GM18502 (cell line): Measurements from ENCODE around the gene SERPINF2.
"Not testable (repeated sequence)": the region's sequence is repeated elsewhere in the genome, so short reads cannot be mapped to it uniquely, and the experiment has no call there.

Source experiments
- ATAC-seq: cut with Tn5 transposase; IDR thresholded peaks from one replicate; pipeline ENCODE4 v1.9.1; 2021; ENCODE audit warnings: mild to moderate bottlenecking; ENCODE audit not compliant: unreplicated experiment, poor library complexity

SERPINF2 gene

GRCh38 chr17:1783834-1784611, 41.4 kb downstream of the SERPINF2 start:
- ATAC-seq, result no peak

- ATAC-seq, result no peak
Observed at GRCh38 chr17:1785930-1786329, 43.3 kb downstream of the SERPINF2 start.

- ATAC-seq, result no peak
Observed at GRCh38 chr17:1786708-1787107, 44.0 kb downstream of the SERPINF2 start.

- ATAC-seq, result no peak
Observed at GRCh38 chr17:1787301-1787902, 44.7 kb downstream of the SERPINF2 start.

GRCh38 chr17:1789936-1790335, 47.3 kb downstream of the SERPINF2 start:
- ATAC-seq, result no peak

- ATAC-seq, result no peak
Observed at GRCh38 chr17:1792495-1793446, 50.1 kb downstream of the SERPINF2 start.

GRCh38 chr17:1793447-1793806, 50.8 kb downstream of the SERPINF2 start:
- ATAC-seq, result no peak

GRCh38 chr17:1796800-1797199, 54.1 kb downstream of the SERPINF2 start:
- ATAC-seq, result no peak

GRCh38 chr17:1797323-1797722, 54.7 kb downstream of the SERPINF2 start:
- no peak for ATAC-seq

- not testable (repeated sequence) for ATAC-seq
Observed at GRCh38 chr17:1797846-1798245, 55.2 kb downstream of the SERPINF2 start.

- no peak for ATAC-seq
Observed at GRCh38 chr17:1800240-1800639, 57.6 kb downstream of the SERPINF2 start.

GRCh38 chr17:1800712-1801111, 58.0 kb downstream of the SERPINF2 start:
- no peak for ATAC-seq

- ATAC-seq, result no peak
Observed at GRCh38 chr17:1802429-1802828, 59.8 kb downstream of the SERPINF2 start.

- ATAC-seq, result no peak
Observed at GRCh38 chr17:1803280-1803679, 60.6 kb downstream of the SERPINF2 start.
